Osteoblast (primary cell): Measurements from ENCODE around the gene DUS2. TPM values are rescaled to one million over a fixed set of nuclear protein-coding genes. Genes with fewer than 3 reads are reported as not detected.
"Not testable (repeated sequence)": the region's sequence is repeated elsewhere in the genome, so short reads cannot be mapped to it uniquely, and the experiment has no call there.

Experiments
- DNase-seq: peaks from one replicate; pipeline ENCODE4 v3.0.0; 2011; ENCODE audit warnings: low spot score, mixed read lengths; ENCODE audit not compliant: insufficient read length; ENCODE audit errors: missing footprints
- H2AFZ ChIP-seq: 2 replicates; pipeline ENCODE4 v1.6.0; 2011; ENCODE audit warnings: mild to moderate bottlenecking, low read length
- H3K27ac ChIP-seq: 2 replicates; pipeline ENCODE4 v1.5.1; 2011; ENCODE audit warnings: mild to moderate bottlenecking, low read depth, low read length, moderate library complexity
- H3K27me3 ChIP-seq: 2 replicates; pipeline ENCODE4 v1.6.0; 2012; ENCODE audit warnings: mild to moderate bottlenecking, control low read depth, inconsistent platforms, low read length, moderate library complexity; ENCODE audit not compliant: insufficient read depth
- H3K36me3 ChIP-seq: 2 replicates; pipeline ENCODE4 v1.5.1; 2011; ENCODE audit warnings: mild to moderate bottlenecking, low read length, control low read depth, moderate library complexity; ENCODE audit not compliant: insufficient read depth
- H3K4me1 ChIP-seq: 2 replicates; pipeline ENCODE4 v1.5.1; 2011; ENCODE audit warnings: mild to moderate bottlenecking, low read length, control low read depth, moderate library complexity; ENCODE audit not compliant: insufficient read depth
- H3K4me2 ChIP-seq: 2 replicates; pipeline ENCODE4 v1.6.0; 2011; ENCODE audit warnings: mild to moderate bottlenecking, low read length; ENCODE audit not compliant: insufficient read depth
- H3K4me3 ChIP-seq: fragments of 200-600 bp; sonication (generic); 3 replicates; pipeline ENCODE4 v1.5.1; 2012; ENCODE audit warnings: mild to moderate bottlenecking, low read length, inconsistent platforms; ENCODE audit not compliant: insufficient read depth
- H3K79me2 ChIP-seq: 2 replicates; pipeline ENCODE4 v1.6.0; 2012; ENCODE audit warnings: mild to moderate bottlenecking, low read length, control low read depth, inconsistent platforms; ENCODE audit not compliant: insufficient read depth
- H3K9me3 ChIP-seq: 2 replicates; pipeline ENCODE4 v1.5.1; 2011; ENCODE audit warnings: low read depth, low read length, control low read depth
- H4K20me1 ChIP-seq: 2 replicates; pipeline ENCODE4 v1.6.0; 2012; ENCODE audit warnings: mild to moderate bottlenecking, low read length, control low read depth; ENCODE audit not compliant: insufficient read depth
- total RNA-seq: library from RNA; depleted of rRNA; stranded (reverse); fragments of >200 nt; gene quantifications from 2 replicates; pipeline ENCODE4 v1.2.3, GENCODE V29; 2012
- TF ChIP-seq, protein P1 (sequence below): IDR thresholded peaks from 2 replicates; pipeline ENCODE4 v1.5.1; 2011; ENCODE audit warnings: mild to moderate bottlenecking, low read depth, low read length, moderate library complexity; ENCODE audit errors: extremely low read depth

DUS2 gene
- total RNA-seq, 1 donor: 8.7 TPM

DNA sequence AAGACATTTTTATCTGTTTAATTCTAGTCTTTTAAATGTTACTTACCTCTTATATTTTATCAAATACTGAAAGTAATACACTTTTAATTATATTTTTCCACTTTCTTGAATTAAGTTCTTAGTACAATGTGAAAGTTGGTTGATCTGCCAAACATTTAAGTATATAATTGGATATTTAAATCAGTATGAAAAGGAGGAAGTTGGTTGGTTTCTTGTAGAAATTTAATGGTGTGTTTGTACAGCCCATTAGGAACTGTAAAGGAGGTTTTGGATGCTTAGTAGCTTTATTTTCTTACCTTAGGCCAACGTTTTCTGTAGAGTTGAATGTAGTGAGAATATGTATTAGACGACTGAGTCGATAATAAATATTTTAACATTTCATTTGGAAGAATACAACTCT lies 67.4 kb downstream of the DUS2 start:
- peak overlapping the region; percentile 10 for H3K27ac ChIP-seq
- no peak overlapping the region for H2AFZ ChIP-seq
- no peak for DNase-seq
- H3K4me2 ChIP-seq: peak overlapping the region; percentile 38
- peaks cover 12% of the 10 kb centered on the region for H4K20me1 ChIP-seq
- H3K4me3 ChIP-seq: no peak overlapping the region
- no peaks in the 10 kb centered on the region for H3K27me3 ChIP-seq
- H3K9me3 ChIP-seq: no peaks in the 10 kb centered on the region
- H3K36me3 ChIP-seq: no peaks in the 10 kb centered on the region
- H3K4me1 ChIP-seq: peaks cover 32% of the 10 kb centered on the region
- TF ChIP-seq, protein P1, sequence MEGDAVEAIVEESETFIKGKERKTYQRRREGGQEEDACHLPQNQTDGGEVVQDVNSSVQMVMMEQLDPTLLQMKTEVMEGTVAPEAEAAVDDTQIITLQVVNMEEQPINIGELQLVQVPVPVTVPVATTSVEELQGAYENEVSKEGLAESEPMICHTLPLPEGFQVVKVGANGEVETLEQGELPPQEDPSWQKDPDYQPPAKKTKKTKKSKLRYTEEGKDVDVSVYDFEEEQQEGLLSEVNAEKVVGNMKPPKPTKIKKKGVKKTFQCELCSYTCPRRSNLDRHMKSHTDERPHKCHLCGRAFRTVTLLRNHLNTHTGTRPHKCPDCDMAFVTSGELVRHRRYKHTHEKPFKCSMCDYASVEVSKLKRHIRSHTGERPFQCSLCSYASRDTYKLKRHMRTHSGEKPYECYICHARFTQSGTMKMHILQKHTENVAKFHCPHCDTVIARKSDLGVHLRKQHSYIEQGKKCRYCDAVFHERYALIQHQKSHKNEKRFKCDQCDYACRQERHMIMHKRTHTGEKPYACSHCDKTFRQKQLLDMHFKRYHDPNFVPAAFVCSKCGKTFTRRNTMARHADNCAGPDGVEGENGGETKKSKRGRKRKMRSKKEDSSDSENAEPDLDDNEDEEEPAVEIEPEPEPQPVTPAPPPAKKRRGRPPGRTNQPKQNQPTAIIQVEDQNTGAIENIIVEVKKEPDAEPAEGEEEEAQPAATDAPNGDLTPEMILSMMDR: no peak
- H3K79me2 ChIP-seq: peaks cover 96% of the 10 kb centered on the region

DNA sequence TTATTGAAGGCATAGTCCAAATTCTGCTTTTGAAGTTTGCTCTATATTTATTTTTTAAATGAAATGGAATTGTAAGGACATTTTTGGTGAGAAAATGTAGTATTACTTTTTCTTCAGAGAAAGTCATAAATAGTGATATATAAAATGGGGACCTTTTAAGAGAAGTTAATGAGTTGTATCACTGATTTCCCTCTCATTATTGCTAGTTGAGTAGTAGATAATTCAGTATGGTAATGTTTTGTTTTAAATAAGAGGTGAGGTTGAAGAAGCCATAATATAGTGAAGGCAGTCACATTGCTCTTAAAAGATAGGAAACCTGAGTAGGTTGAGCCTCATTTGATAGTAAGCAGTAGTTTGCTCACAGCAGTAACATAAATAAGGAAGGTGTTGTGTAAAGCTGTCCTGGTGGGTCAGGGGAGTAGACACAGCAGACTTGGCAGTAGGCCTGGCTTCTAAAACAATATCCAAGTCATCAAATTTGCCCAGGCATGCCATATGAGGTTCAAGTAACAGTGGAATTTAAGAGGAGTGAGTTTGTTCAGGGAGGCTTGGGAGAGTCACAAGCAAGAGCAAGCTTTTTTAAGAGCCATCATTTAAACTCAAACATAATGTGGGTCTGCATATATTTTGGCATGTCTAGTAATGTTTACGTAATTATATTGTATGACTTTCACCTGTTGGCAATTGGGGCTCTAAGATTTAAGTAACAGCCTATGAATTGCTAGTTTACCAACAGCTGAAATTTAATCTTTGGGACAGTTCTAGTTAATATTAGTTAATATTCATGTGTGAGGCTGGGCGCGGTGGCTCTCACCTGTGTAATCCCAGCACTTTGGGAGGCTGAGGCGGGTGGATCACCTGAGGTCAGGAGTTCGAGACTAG lies 68.5 kb downstream of the DUS2 start:
- Histone ChIP-seq H3K4me2 (peak overlapping the region; percentile 39), H3K27ac (peak overlapping the region; percentile 52), H2AFZ (peak overlapping the region; percentile 33), H3K79me2 (peaks cover 97% of the 10 kb centered on the region), H3K27me3 (no peaks in the 10 kb centered on the region), H3K36me3 (no peaks in the 10 kb centered on the region), H3K4me3 (no peak overlapping the region), H3K9me3 (no peaks in the 10 kb centered on the region), H4K20me1 (peaks cover 14% of the 10 kb centered on the region), H3K4me1 (peaks cover 32% of the 10 kb centered on the region)
- DNase-seq: peak; percentile 89
- TF ChIP-seq, protein P1: no peak

DNA sequence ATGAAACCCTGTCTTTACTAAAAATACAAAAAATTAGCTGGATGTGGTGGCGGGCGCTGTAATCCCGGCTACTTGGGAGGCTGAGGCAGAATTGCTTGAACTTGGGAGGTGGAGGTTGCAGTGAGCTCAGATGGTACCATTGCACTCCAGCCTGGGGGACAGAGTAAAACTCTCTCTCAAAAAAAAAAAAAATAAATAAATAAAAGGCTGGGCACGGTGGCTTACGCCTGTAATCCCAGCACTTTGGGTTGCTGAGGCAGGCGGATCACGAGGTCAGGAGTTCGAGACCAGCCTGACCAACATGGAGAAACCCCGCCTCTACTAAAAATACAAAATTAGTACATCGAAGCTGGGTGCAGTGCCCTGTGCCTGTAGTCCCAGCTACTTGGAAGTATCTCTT lies 69.2 kb downstream of the DUS2 start:
- H2AFZ ChIP-seq, H3K4me3 ChIP-seq, H3K36me3 ChIP-seq, DNase-seq, H3K9me3 ChIP-seq, H3K4me2 ChIP-seq, H3K27me3 ChIP-seq, H3K27ac ChIP-seq: not testable (repeated sequence)
- Histone ChIP-seq H3K4me1 (peaks cover 28% of the 10 kb centered on the region), H3K79me2 (peaks cover 97% of the 10 kb centered on the region), H4K20me1 (peaks cover 17% of the 10 kb centered on the region)

DNA sequence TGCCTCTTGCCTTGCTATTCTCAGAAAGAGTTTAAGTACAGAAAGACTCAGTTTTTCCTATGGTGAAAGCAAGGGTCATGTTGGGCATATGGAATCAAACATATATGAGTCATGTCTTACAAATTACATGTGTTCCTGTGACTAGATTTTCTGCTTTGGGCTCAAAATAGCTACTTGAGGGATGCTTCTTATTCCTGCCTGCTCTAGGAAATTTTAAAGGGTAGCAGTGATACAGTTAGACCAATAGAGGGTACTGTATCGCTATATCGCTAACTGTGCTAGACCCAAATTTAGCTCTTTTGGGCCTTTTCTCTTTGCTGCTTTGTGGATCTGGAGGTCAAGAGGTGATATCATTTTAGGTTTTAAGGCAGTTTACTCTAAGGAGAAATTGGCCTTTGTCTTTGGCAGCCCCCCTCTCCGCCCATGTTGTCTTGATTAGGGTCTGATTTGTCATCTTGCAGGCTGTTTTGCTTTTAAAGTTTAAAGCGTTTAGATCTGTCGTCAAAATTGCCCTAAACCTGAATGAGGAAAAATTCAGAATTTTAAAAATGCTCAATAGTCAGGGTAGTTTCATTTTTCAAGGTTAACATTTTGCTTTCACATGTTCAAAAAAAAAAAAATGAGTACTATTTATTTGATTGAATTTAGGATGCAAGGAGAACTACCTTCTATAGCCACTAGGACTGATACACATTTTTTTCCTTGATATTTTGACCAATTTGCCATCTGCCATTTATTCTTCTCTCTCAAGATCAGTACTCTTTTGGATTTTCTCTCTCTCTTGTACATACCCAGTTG lies 70.9 kb downstream of the DUS2 start:
- H3K79me2 ChIP-seq: peaks cover 98% of the 10 kb centered on the region
- peaks cover 26% of the 10 kb centered on the region for H3K4me1 ChIP-seq
- TF ChIP-seq, protein P1: peak; percentile 63
- H4K20me1 ChIP-seq: peaks cover 11% of the 10 kb centered on the region
- H3K9me3 ChIP-seq: no peaks in the 10 kb centered on the region
- no peak overlapping the region for H3K4me3 ChIP-seq
- no peaks in the 10 kb centered on the region for H3K36me3 ChIP-seq
- H3K4me2 ChIP-seq: peak overlapping the region; percentile 10
- H3K27me3 ChIP-seq: no peaks in the 10 kb centered on the region
- H2AFZ ChIP-seq: no peak overlapping the region
- H3K27ac ChIP-seq: no peak overlapping the region
- DNase-seq: no peak
